Stimulated activated effector memory CD8-positive, alpha-beta T cell treated with anti-CD3 and anti-CD28 coated beads, Interleukin-12 subunit alpha, Interleukin-12 subunit beta, amount 100 ng/mL, for 72 hours (primary cell): ENCODE data around the gene BABAM2.

ENCODE experiments used
- ATAC-seq: fragments of 150-1000 bp; cut with Tn5 transposase; 2 replicates; pipeline ENCODE4 v1.10.0; 2021
- DNase-seq, 2 donors: peaks; one replicate each; pipeline ENCODE4 v3.0.0; 2021 to 2022; ENCODE audit warnings: low spot score in 2 of 2
- H3K27ac Mint-ChIP-seq: one replicate; pipeline ENCODE4 v1.8.0; 2022; ENCODE audit warnings: mild to moderate bottlenecking, mixed read lengths
- H3K36me3 Mint-ChIP-seq: one replicate; pipeline ENCODE4 v1.8.0; 2022; ENCODE audit warnings: mild to moderate bottlenecking, mixed read lengths
- H3K4me1 Mint-ChIP-seq: one replicate; pipeline ENCODE4 v1.8.0; 2022; ENCODE audit warnings: mixed read lengths
- H3K4me3 Mint-ChIP-seq: one replicate; pipeline ENCODE4 v1.8.0; 2022; ENCODE audit warnings: mild to moderate bottlenecking, mixed read lengths
- H3K9me3 Mint-ChIP-seq: one replicate; pipeline ENCODE4 v1.8.0; 2022; ENCODE audit warnings: mixed read lengths

BABAM2 gene

DNA sequence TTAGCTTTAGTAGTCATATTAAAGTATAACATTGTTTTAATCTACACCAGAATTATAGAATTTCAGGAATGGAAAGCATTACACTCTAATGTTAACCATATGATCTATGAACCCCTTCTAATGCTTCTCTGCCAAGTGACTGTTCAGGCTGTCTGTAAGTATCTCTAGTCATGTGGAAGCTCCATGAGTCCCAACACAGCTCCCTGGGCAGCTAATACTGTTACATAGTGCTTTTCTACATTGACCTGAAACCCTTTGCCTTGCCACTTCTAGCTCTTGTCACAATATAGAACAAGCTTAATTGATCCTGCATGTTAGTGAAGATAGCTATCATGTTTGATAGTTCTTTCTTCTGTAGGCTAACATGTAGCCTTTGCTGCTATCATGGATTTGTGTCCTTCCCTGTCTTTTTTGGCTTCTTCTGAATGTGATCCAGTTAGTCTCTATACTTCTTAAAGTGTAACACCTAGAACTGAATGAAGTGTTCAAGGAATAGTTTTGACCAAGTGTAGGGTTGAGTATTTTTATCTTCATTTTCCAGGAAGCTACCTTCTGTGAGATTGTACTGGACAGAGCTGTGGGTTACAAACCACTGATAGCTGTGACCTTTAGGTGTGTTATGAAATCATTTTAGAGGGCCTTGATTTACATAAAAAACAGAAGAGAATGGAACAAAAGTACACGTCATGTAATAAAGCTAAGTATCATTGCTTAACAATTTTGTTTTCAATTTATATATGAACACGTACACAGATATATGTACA is 23.7 kb downstream of the BABAM2 start:
- DNase-seq (no peak), ATAC-seq (peak; percentile 82)
- H3K9me3 Mint-ChIP-seq, result no peaks in the 10 kb centered on the region
- H3K36me3 Mint-ChIP-seq, result no peaks in the 10 kb centered on the region
- peaks cover 12% of the 10 kb centered on the region for H3K4me1 Mint-ChIP-seq
- no peak overlapping the region for H3K4me3 Mint-ChIP-seq
- no peak overlapping the region for H3K27ac Mint-ChIP-seq

GRCh38 chr2:27914805-27915175 is 24.3 kb downstream of the BABAM2 start:
- no peak overlapping the region for H3K27ac Mint-ChIP-seq
- DNase-seq (no peak), ATAC-seq (no peak)
- H3K4me3 Mint-ChIP-seq, result no peak overlapping the region
- H3K36me3 Mint-ChIP-seq, result no peaks in the 10 kb centered on the region
- no peaks in the 10 kb centered on the region for H3K9me3 Mint-ChIP-seq
- peaks cover 12% of the 10 kb centered on the region for H3K4me1 Mint-ChIP-seq

DNA sequence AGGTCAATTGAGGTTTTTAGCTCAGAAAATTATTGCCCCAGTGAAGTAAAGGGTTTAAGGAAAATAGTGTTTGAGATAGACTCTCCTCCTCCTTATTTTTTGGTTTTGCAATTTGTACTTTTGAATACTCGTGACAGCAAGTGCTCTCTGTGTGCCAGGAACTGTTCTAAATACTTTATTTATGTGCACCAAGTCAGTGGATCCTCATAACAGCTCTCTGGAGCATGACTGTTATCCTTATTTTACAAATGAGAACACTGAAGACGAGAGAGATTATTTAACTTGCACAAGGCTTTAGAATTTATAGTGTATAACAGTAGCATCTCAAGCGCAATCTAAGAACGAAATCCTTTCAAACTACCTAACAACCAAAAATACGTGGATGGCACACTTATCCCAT is 24.7 kb downstream of the BABAM2 start:
- ATAC-seq (no peak), DNase-seq (no peak)
- peaks cover 16% of the 10 kb centered on the region for H3K4me1 Mint-ChIP-seq
- H3K4me3 Mint-ChIP-seq, result no peak overlapping the region
- H3K36me3 Mint-ChIP-seq, result no peaks in the 10 kb centered on the region
- no peaks in the 10 kb centered on the region for H3K9me3 Mint-ChIP-seq
- H3K27ac Mint-ChIP-seq, result no peak overlapping the region

DNA sequence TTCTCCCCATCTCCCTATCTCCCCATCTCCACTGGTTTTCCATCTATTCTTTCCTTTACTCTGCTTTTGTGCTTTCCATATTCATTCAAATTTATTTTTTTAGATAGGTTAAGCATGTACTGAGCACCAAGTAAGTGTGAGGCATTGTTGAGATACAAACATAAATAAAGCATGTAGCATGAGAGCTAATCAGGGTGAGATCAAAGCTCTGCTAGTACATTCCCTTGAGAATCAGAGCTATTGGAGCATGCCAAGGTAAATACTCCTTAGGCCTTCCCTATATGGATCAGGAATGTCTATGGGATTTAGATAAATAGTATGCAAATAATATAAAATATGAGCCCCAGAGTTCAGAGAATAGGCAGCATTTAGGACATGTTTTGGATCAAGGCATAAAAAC is 25.3 kb downstream of the BABAM2 start:
- DNase-seq, result no peak
- Mint-ChIP-seq H3K36me3 (no peaks in the 10 kb centered on the region), H3K4me3 (no peak overlapping the region), H3K27ac (no peak overlapping the region), H3K4me1 (peaks cover 21% of the 10 kb centered on the region), H3K9me3 (no peaks in the 10 kb centered on the region)
- no peak for ATAC-seq

DNA sequence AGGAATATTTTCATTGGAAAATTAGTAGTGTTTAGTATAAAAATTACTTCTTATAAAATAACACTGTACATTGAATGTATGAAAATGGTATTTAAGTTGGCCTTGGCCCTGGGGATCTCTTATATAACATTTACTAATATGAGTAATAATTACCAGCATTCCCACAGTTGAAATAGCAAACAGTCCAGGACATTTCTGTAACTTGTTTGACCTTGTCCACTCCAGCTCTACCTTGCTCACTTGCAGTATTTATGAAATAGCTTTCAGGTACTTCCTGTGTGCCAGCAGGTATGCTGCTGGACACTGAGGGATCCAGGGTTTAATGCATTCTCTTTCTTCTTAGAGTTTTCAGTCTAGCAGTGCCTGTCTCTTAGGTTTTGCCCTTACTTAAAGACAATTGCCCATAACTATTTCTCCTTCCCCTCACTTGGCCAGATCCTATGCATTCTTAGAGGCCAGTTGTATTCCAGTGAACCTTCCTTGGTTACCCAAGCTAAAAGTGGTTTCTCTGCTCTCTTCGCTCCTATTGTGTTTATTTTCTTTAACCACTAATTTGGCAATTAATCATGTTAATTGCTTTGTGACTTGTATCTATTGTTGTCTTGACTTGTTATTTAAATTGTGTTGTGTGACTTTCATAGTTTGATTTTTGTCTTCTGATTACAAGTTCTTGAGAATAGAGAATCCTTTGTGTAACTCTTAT is 25.9 kb downstream of the BABAM2 start:
- no peaks in the 10 kb centered on the region for H3K9me3 Mint-ChIP-seq
- DNase-seq (no peak), ATAC-seq (no peak)
- no peak overlapping the region for H3K4me3 Mint-ChIP-seq
- no peaks in the 10 kb centered on the region for H3K36me3 Mint-ChIP-seq
- no peak overlapping the region for H3K27ac Mint-ChIP-seq
- peaks cover 21% of the 10 kb centered on the region for H3K4me1 Mint-ChIP-seq

- H3K9me3 Mint-ChIP-seq, result no peaks in the 10 kb centered on the region
- no peak for DNase-seq
- H3K36me3 Mint-ChIP-seq, result no peaks in the 10 kb centered on the region
- peak overlapping the region; percentile 33 for H3K4me3 Mint-ChIP-seq
- peak overlapping the region; percentile 87 for H3K27ac Mint-ChIP-seq
- ATAC-seq, result peak; percentile 58
- H3K4me1 Mint-ChIP-seq, result peaks cover 14% of the 10 kb centered on the region
These were observed 29.8 kb downstream of the BABAM2 start for GRCh38 chr2:27920148-27920885.

GRCh38 chr2:27921424-27921823 is 30.9 kb downstream of the BABAM2 start:
- Mint-ChIP-seq H3K36me3 (no peaks in the 10 kb centered on the region), H3K9me3 (no peaks in the 10 kb centered on the region), H3K4me3 (no peak overlapping the region), H3K27ac (no peak overlapping the region), H3K4me1 (peaks cover 25% of the 10 kb centered on the region)
- DNase-seq (no peak), ATAC-seq (no peak)

- no peak for DNase-seq
- no peak for ATAC-seq
- H3K27ac Mint-ChIP-seq, result no peak overlapping the region
- no peaks in the 10 kb centered on the region for H3K9me3 Mint-ChIP-seq
- no peak overlapping the region for H3K4me3 Mint-ChIP-seq
- H3K4me1 Mint-ChIP-seq, result peaks cover 28% of the 10 kb centered on the region
- H3K36me3 Mint-ChIP-seq, result no peaks in the 10 kb centered on the region
These were observed 31.5 kb downstream of the BABAM2 start for GRCh38 chr2:27921880-27922547.

- peaks cover 28% of the 10 kb centered on the region for H3K4me1 Mint-ChIP-seq
- H3K36me3 Mint-ChIP-seq, result no peaks in the 10 kb centered on the region
- H3K27ac Mint-ChIP-seq, result peak overlapping the region; percentile 14
- no peaks in the 10 kb centered on the region for H3K9me3 Mint-ChIP-seq
- DNase-seq (no peak), ATAC-seq (no peak)
- no peak overlapping the region for H3K4me3 Mint-ChIP-seq
These were observed 32.3 kb downstream of the BABAM2 start for GRCh38 chr2:27922842-27923241.

DNA sequence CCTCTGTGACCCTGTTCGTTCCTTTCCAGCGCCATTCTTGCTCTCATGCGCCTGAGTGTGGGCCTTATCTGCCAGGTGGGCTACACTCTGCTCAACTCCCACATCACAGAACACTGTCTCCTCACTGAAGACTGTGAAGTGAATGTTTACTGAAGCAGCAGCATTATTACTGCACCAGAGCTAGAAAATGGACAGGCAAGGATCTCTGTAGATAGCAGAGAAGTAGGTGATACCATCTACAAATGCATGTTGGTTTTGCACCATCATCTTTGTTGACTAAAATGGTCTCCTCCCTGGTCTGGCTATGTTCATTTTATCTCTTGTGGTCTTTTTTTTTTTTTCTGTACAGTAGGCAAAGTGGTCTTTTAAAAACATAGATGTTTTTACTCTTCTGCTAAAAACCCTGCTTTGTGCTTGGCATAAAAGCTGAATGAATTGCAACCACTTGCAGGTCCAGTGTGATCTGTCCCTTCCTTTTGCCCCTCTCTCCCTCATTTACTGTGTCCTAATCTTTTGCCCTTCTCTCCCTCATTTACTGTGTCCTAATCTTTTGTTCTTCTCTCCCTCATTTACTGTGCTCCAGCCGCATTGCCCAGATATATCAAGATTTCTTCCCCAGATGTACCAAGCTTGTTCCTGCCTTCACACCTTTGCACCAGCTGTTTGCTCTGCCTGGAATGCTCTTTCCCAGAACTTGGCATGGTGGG is 35.4 kb downstream of the BABAM2 start:
- peaks cover 19% of the 10 kb centered on the region for H3K4me1 Mint-ChIP-seq
- DNase-seq, result no peak
- peaks cover 11% of the 10 kb centered on the region for H3K36me3 Mint-ChIP-seq
- no peak overlapping the region for H3K27ac Mint-ChIP-seq
- H3K4me3 Mint-ChIP-seq, result no peak overlapping the region
- ATAC-seq, result no peak
- H3K9me3 Mint-ChIP-seq, result no peaks in the 10 kb centered on the region

- H3K4me1 Mint-ChIP-seq, result peaks cover 26% of the 10 kb centered on the region
- no peak overlapping the region for H3K4me3 Mint-ChIP-seq
- ATAC-seq, result no peak
- H3K9me3 Mint-ChIP-seq, result no peaks in the 10 kb centered on the region
- no peak for DNase-seq
- peaks cover 32% of the 10 kb centered on the region for H3K36me3 Mint-ChIP-seq
- no peak overlapping the region for H3K27ac Mint-ChIP-seq
These were observed 39.5 kb downstream of the BABAM2 start for GRCh38 chr2:27929916-27930486.

DNA sequence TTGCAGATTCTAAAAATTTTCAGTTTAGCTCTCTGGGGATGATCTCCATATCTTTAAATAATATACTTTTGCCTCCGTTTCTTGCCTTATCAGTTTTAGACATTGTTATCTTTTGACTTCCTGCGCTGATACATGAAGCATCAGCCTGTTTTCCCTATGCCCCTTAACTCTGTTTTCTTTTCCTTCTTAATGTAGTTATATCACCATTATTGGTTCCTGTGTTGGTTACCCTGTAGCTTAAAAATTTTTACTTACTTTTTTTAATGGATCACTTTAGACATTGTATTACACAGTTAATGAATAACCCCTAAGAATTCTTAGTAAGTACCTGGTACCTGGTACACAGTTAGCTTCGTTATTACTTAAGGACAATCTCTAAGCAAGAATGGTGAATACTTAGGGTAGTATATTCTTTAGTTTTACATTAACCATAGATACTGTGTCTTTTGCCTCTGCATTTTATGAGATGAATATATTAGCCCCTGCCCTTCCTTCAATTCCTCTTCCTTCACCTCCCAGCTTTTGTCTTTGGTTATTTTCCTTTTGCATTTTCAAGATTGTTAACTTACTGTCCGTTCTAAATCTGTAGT is 40.9 kb downstream of the BABAM2 start:
- H3K9me3 Mint-ChIP-seq, result no peaks in the 10 kb centered on the region
- H3K27ac Mint-ChIP-seq, result no peak overlapping the region
- peaks cover 12% of the 10 kb centered on the region for H3K4me1 Mint-ChIP-seq
- peaks cover 32% of the 10 kb centered on the region for H3K36me3 Mint-ChIP-seq
- ATAC-seq (no peak), DNase-seq (no peak)
- no peak overlapping the region for H3K4me3 Mint-ChIP-seq

- no peak overlapping the region for H3K27ac Mint-ChIP-seq
These were observed 41.9 kb downstream of the BABAM2 start for GRCh38 chr2:27932396-27932795.

GRCh38 chr2:27935026-27935425 is 44.5 kb downstream of the BABAM2 start:
- ATAC-seq, result no peak
- Mint-ChIP-seq H3K4me1 (peaks cover 14% of the 10 kb centered on the region), H3K36me3 (peaks cover 29% of the 10 kb centered on the region), H3K27ac (peak overlapping the region; percentile 77), H3K4me3 (no peak overlapping the region), H3K9me3 (no peaks in the 10 kb centered on the region)
- no peak for DNase-seq

More at GRCh38 chr2:27932396-27932795, 41.9 kb downstream of the BABAM2 start:
- Mint-ChIP-seq H3K36me3 (peaks cover 32% of the 10 kb centered on the region), H3K9me3 (no peaks in the 10 kb centered on the region), H3K4me1 (peaks cover 14% of the 10 kb centered on the region), H3K4me3 (no peak overlapping the region)
- no peak for ATAC-seq
- DNase-seq, result no peak
